HG03457 (cell line): ENCODE measurements around the gene UPF3B.
"Not testable (repeated sequence)": the region's sequence is repeated elsewhere in the genome, so short reads cannot be mapped to it uniquely, and the experiment has no call there.

Experiments
- ATAC-seq: cut with Tn5 transposase; IDR thresholded peaks from one replicate; pipeline ENCODE4 v1.9.1; 2021; ENCODE audit warnings: moderate number of reproducible peaks; ENCODE audit not compliant: unreplicated experiment

UPF3B gene

GRCh38 chrX:119826399-119826959, 26.3 kb downstream of the UPF3B start:
- no peak for ATAC-seq

GRCh38 chrX:119824221-119824620, 28.5 kb downstream of the UPF3B start:
- not testable (repeated sequence) for ATAC-seq

GRCh38 chrX:119821703-119822102, 31.1 kb downstream of the UPF3B start:
- ATAC-seq = not testable (repeated sequence)

GRCh38 chrX:119817130-119817690, 35.6 kb downstream of the UPF3B start:
- ATAC-seq = no peak

GRCh38 chrX:119816300-119816699, 36.5 kb downstream of the UPF3B start:
- no peak for ATAC-seq

- ATAC-seq = no peak
These were observed 43.5 kb downstream of the UPF3B start for GRCh38 chrX:119809185-119809666.

- ATAC-seq = not testable (repeated sequence)
These were observed 44.3 kb downstream of the UPF3B start for GRCh38 chrX:119808461-119808860.

GRCh38 chrX:119802546-119802945, 50.2 kb downstream of the UPF3B start:
- no peak for ATAC-seq

- no peak for ATAC-seq
These were observed 51.2 kb downstream of the UPF3B start for GRCh38 chrX:119801253-119802221.

- ATAC-seq = peak; percentile 84
These were observed 61.1 kb downstream of the UPF3B start, which contains the start of gene RPL39 for GRCh38 chrX:119791437-119792231. RPL39 (minus strand) TSS chrX:119791630; CDS start chrX:119791576, 54 bp downstream.

- peak; percentile 20 for ATAC-seq
These were observed 61.8 kb downstream of the UPF3B start for GRCh38 chrX:119790977-119791436.

- ATAC-seq = no peak
These were observed 67.9 kb downstream of the UPF3B start for GRCh38 chrX:119784747-119785446.
